Pulmonary artery endothelial cell (primary cell): ENCODE data around the gene SLC25A28. TPM values are rescaled to one million over a fixed set of nuclear protein-coding genes. Genes with fewer than 3 reads are reported as not detected.

Source experiments
- DNase-seq: peaks from one replicate; pipeline ENCODE4 v3.0.0-alpha.2; 2011; ENCODE audit warnings: low read depth, low spot score
- total RNA-seq: library from RNA; depleted of rRNA; stranded (reverse); fragments of >200 nt; gene quantifications from 2 replicates; pipeline ENCODE4 v1.2.3, GENCODE V29; 2014

Gene SLC25A28, protein sequence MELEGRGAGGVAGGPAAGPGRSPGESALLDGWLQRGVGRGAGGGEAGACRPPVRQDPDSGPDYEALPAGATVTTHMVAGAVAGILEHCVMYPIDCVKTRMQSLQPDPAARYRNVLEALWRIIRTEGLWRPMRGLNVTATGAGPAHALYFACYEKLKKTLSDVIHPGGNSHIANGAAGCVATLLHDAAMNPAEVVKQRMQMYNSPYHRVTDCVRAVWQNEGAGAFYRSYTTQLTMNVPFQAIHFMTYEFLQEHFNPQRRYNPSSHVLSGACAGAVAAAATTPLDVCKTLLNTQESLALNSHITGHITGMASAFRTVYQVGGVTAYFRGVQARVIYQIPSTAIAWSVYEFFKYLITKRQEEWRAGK
- total RNA-seq = 12.4 and 18.1 TPM in 2 replicates

DNA sequence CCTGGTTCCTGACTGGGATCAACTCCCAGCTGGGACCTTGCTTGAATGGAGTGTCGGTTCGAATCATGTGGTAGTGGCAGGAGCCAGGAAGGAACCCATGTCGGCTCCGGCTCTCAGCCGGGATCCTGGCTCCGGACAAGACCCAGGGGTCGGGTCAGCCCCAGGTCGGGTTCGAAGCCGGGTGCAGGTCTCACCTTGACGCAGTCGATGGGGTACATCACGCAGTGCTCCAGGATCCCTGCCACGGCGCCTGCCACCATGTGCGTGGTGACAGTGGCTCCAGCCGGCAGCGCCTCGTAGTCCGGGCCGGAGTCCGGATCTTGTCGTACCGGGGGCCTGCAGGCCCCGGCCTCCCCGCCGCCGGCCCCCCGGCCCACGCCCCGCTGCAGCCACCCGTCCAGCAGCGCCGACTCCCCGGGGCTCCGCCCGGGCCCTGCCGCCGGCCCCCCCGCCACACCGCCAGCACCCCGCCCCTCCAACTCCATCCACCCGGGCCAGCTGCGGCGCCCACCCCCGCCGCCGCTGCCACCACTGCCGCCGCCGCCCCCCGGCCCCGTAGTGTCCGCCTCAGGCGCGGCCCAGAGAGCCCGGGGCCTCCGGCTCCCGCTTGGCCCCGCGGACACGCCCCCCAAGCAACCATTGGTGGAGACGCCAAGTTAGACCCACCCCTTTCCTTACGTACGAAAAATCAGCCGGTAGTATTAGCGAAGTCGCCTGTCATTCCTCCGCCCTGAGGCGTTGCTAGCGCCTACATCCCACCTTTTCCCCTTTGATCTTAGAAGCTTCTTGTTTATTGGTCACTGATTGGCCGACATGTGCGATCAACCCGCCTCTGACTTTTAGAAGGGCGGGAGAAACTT, at the start of gene SLC25A28:
TSS of gene SLC25A28 (minus strand) at position 589 of the 860 bp plus-strand sequence. CDS start at position 485, 104 bp downstream.
- peak; percentile 100 for DNase-seq

DNA sequence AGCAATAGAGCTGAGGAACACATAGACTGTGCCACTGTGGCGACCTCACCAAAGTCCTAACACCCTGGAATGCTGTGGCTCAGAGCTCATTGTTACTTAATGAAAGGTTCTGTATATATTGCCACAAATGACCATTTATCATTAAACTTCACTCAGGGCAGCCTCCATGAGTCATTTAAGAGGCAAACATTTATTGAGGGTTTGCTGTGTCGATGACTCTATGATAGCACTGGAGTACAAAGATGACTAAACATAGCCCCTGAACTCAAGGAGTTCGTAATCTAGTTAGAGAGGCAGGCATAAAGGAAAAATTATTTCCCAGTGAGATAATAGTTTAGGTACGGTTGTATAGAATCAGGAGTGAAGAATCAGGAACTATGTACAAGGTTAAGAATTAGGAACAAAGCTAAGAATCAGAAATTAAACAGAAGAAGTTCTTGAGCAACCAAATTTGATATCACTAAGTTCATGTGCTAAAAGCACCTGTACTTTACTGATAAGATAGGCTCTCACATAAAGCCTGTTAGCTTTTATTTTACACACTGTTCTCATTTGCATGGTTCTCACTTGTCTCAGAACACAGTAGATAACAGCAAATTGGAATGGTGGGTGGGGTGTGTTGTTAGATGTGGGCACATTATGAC, 47.0 kb upstream of the SLC25A28 start:
- DNase-seq = no peak

DNA sequence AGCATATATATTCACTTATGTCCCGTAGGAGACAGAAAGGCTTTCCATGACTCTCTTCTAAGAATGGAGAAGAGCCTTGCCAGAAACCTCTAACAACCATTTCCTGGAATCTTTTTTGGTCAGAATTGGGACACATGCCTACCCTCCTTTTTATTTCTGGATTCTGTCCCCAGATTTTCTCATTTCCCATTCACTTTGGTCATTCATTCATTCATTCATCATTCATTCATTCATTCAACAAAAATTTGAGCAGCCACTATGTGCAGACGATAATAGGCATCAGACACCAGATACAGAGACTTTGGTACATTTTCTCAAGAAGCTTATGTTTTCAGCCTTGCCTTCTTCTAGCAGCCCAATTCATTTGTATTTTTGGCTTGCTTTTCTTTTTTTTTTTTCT, 45.1 kb upstream of the SLC25A28 start:
- no peak for DNase-seq

DNA sequence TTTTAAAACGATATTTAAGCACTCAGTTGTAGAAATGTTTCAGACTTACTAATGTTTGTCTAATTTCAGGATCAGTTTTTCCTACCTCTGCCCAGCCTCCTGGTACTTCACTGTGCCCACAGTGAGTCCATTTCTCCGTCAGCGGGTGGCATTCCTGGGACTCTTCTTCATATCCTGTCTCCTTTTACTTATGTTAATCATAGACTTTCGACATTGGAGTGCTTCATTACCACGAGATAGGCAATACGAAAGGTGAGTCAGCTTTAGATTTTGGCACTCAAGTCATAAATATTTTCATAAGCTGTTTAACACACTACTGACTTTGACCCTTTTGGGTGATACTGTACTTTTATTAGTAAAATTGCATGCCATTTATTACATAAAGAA, 41.1 kb upstream of the SLC25A28 start:
- DNase-seq = no peak

DNA sequence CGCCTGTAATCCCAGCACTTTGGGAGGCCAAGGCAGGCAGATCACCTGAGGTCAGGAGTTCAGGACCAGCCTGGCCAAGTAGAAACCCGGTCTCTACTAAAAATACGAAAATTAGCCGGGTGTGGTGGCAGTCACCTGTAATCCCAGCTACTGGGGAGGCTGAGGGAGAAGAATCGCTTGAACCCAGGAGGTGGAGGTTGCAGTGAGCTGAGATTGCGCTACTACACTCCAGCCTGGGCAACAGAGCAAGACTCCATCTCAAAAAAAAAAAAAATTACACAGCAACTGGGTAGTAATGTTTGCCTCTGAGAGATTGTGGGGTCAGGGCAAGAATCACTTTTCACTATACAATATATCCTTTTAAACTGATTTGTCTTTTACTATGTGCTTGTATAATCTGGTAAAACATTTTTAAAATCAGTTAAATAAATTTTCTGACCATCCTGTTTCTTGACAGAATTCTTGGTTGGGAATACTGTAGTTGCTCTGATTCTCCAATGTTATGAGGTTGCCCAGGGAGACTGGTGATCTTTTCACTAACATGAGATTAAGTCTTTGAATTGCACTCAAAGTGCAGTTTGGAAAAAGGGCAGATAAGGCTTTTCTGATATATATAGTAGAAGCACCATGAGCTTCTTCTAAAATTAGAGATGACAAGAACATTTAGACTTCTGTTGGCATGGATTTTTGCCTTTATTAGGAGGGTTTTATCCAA, 40.6 kb upstream of the SLC25A28 start:
- no peak for DNase-seq

DNA sequence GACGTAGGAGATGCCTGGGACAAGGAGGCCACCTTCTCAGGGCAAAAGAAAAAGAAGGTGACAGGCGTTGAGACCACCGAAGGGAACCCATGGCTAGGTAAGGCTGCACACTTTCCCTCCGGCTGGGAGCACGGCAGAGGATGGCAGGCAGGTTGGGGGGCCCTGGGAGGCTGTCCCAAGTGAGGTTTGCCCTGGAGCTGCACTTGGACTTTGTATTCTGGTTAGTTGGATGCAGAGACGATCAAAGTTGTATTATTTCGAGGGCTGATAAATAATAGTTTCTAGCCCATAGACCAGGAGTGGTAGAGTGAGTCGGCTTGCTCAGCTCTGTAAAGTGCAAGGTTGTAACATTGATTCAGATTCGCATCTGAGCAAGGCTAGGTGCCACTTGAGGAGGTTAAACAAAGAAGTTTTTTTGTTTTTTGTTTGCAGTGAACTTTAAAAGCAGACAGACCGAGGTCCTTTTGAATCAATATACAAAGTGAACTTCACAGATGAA, 39.7 kb upstream of the SLC25A28 start:
- DNase-seq = no peak

DNA sequence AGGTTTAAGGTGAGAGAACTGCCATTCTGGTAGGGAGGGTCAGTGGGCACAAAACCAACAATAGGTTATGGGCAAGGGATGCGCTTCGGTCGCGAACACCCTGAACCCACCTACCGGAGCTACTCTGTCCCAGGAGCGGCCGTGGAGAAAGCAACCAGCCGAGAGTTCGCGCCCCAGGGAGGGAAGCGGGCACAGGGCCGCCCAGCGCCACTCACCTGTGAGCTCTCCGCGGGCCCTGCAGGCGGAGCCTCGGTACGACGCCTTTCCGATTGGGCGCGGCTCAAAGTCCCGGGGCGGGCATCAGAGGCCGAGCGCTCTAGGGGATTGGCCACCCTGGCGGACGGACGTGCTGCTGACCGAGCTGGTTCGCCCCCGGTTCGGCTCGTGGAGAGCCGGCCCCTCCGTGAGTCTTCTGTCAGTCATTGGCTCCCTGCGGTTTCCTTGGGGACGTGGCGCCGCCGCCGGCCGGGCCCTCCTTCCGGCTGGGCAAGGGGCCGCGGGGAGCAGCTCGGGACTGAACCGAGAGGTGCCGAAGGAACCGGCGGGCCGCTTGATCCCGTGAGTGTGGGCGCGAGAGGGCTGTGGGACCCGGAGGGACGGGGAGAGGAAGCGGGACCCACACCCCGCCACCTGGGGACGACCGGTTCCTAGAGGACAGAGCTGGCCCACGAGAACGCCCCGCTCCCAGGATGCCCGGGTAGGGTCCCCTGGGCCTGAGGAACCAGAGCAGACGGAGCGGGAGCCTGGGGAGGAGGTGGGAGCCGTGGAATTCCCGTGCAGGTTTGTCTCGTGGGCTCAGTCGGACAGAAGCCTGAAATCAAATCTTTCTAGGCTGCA, 39.0 kb upstream of the SLC25A28 start, which contains the start of gene ENTPD7:
TSS of gene ENTPD7 (plus strand) at position 479 of the 837 bp plus-strand sequence. CDS start 448 bp downstream, outside the sequence.
- peak; percentile 88 for DNase-seq

DNA sequence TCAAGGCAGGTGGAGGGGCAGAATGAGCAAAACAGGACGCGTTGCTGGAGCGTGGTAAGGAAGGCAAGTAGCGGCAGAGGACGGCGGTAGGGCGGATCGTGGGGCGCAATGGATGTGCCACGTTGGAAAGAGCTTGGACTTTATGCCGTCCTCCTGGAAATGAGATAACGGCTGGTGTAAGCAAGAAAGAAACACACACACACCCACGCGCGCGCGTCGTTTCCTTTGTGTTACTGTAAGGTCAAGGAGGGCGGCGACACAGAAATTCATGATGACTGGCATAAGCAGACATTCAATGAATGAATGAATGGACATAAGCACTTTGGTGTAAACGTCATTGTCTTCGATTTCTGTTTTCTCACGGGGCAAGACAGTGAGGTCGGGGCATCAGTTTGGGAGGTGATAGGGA, 38.4 kb upstream of the SLC25A28 start:
- no peak for DNase-seq

DNA sequence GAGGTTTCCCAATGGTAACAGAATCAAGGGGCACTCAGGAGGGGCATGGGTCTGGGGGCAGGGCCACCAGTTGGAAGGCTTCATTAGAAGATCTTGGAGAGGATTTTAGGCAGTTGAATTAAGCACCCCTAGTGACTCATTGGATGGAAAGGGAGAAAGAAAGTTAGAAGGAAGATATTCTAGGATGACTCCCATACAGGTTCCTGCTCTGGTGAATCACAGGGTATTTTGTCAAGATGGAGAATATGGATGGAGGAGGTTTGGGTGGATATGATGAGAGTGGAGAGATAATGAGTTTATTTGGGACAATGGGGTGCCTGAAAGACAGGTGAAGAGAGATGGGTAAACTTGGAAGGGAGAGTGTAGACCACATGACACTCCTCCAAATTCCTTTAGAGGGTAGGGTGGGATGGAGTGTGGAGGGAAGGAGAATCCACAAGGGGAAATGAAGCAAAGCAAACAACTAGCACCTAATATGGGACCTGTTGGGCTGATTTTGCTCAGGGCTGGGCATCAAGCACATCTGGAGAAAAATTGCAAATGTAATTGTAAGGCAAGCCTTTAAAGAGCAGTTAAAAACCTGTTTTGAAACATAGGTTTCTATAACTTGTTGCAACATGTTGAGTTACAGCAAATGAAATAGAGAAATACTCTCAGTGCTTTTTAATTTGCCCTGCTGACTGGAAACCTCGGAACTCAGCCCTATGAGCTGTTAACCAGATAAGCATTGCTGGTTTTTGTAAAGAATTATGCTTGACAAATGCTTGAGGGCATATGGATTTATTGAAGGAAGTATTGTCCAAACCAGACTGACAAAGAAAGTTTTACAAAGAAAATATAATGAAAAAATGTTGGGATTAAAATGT, 36.2 kb upstream of the SLC25A28 start:
- no peak for DNase-seq

- no peak for DNase-seq
These were observed 34.3 kb upstream of the SLC25A28 start for GRCh38 chr10:99654390-99655175.

GRCh38 chr10:99652800-99653390, 32.7 kb upstream of the SLC25A28 start:
- DNase-seq = no peak

DNA sequence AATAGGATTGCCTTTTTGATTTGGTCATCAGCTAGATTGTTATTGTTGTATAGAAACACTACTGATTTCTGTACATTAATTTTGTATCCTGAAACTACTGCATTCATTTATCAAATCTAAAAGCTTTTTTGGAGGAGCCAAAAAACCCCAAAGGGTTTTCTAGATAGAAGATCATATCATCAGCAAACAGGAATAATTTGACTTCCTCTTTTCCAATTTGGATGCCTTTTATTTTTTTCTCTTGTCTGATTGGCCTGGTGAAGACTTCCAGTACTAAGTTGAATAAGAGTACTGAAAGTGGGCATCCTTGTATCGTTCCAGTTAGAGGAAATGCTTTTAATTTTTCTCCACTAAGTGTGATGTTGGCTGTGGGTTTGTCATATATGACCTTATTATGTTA, 28.5 kb upstream of the SLC25A28 start:
- no peak for DNase-seq

- DNase-seq = no peak
These were observed 27.4 kb upstream of the SLC25A28 start for GRCh38 chr10:99647601-99648151.

- DNase-seq = no peak
These were observed 13.6 kb upstream of the SLC25A28 start for GRCh38 chr10:99633832-99634231.

DNA sequence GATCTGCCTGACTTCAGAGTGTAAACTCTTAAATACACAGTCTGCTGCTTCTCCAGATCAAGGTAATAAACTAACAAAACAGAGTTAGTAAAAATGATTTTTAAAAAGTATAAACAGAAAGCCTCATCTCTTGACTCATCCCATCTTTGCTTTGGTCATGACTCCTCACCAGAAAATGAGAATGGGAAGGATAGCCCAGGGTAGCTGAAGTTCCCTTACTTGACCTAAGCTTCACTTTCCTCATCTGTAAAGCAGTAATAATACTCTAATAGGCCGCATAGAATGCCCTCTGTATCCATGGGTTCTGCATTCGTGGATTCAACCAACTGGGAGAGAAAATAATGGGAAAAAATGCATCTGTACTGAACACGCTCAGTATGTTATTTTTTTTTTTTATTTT, 11.3 kb upstream of the SLC25A28 start:
- no peak for DNase-seq

DNA sequence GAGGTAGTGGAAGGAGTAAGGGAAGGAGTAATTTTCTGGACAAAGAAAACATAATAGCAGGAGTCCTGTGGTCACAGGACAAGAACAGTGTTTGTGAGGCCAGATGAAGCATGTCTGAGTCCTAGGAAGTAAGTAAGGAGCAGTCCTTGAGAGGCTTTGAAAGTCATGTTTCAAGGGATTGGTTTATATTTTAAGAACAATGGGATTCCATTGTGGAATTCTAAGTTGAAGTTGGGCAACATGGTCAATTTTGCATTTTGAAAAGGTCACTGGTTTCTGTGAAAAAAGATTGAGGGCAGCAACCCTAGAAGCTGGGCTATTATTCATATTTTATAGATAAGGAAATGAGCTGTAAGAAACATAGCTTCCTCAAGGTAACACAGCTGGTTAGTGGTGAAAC, 10.8 kb upstream of the SLC25A28 start:
- DNase-seq = no peak

DNA sequence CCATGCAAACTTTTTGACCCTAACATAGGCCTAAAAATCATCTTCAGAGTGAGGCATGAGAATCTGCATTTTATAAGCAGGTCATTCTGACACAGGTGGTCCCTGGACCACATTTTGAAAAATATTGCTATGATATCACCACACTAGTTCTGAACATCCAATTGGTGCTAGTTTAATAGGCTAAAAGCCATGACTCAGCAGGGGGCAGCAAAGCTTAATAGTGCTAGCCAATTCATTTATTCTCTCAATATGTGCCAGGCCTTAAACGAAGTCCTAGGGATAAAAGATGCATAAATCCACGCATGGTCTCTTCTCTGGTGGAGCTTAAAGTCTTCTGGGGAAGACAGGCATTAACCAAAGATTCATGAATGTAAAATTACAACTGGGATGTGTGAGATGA, 10.2 kb upstream of the SLC25A28 start:
- DNase-seq = peak; percentile 20

DNA sequence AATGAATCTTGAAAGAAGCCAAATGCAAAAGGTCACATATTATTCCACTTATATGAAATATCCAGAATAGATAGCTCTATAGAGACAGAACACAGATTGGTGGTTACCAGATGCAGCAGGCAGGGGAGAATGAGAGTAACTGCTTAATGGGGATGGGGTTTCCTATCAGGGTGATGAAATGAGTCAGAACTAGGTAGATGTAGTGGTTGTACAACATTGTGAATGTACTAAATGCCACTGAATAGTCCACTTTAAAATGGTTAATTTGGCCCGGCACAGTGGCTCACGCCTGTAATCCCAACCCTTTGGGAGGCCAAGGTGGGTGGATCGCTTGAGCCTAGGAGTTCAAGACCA, 9.4 kb upstream of the SLC25A28 start:
- no peak for DNase-seq
